Stimulated activated CD8-positive, alpha-beta memory T cell treated with anti-CD3 and anti-CD28 coated beads, Interleukin-2, amount 100 ng/mL, for 1 hour (primary cell): ENCODE measurements around the gene KRT83.
"Not testable (repeated sequence)": the region's sequence is repeated elsewhere in the genome, so short reads cannot be mapped to it uniquely, and the experiment has no call there.

Experiments
- DNase-seq, 2 donors: peaks; one replicate each; pipeline ENCODE4 v3.0.0-alpha.2; 2020; ENCODE audit warnings: low read depth in 2 of 2

Gene KRT83

GRCh38 chr12:52353766-52354165 lies 32.6 kb upstream of the KRT83 start:
- no peak for DNase-seq

DNA sequence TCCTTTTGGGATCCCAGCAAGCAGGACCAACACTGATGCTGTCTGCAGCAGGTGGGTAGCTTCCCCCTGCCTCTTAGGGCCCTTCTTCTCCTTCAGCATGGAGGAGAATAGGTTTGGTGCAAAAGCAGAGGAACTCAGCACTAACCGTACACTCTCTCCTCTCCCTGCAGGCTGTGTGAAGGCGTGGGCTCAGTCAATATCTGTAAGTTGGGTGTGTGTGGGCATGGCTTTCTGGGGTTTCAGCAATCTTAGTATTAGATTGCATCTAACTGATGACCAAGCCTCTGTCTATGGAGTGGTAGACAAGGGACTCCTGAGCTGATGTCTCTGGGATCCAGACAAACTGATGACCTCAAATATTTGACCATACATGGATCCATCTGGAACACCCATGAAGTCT lies 31.8 kb upstream of the KRT83 start:
- DNase-seq = no peak

- DNase-seq = peak; percentile 34 to 36
Observed at GRCh38 chr12:52351196-52352059, 30.2 kb upstream of the KRT83 start.

- no peak for DNase-seq
Observed at GRCh38 chr12:52350786-52351185, 29.6 kb upstream of the KRT83 start.

DNA sequence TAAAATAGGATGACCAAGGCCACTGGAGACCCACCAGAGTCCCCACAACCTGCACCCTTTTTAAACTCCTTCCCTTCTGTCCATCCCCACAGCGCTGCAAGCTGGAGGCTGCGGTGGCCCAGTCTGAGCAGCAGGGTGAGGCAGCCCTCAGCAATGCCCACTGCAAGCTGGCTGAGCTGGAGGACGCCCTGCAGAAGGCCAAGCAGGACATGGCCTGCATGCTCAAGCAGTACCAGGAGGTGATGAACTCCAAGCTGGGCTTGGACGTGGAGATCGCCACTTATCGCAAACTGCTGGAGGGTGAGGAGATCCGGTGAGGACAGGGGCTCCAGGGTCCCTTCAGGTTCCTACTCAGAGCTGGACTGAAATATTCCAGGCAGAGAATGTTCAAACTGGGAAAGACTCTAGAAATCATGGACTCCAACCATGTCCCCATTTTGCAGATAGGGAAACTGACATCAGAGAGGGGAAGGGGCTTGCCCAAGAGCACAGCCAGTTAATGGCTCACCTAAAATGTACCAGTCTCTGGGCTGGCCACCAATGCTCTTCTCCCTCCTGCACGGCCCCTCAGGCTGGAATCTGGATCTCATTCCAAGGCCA lies 28.9 kb upstream of the KRT83 start:
- no peak for DNase-seq

- DNase-seq = no peak
Observed at GRCh38 chr12:52349196-52349595, 28.0 kb upstream of the KRT83 start.

GRCh38 chr12:52347551-52348510 lies 26.6 kb upstream of the KRT83 start:
- no peak for DNase-seq

GRCh38 chr12:52347016-52347415 lies 25.8 kb upstream of the KRT83 start:
- no peak for DNase-seq

DNA sequence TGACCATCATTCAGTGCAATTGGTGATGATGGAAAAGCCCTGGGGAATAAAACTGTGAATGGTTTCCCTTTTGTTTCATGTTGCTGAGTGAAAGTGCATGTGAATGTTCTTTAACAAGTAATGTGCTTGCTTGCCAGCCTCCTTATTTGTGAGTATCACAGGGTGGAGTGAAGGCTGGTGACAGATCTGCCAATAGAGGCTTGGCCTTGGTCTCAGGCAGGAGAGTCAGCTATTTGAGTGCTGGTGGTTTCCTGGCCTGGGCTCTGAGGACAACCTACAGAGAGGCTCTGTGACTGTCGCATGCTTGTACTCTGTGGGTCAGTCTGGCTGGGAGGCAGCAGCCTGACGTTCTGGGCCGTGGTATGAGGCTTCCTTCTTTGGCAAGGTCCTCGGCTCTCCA lies 25.4 kb upstream of the KRT83 start:
- DNase-seq = no peak

DNA sequence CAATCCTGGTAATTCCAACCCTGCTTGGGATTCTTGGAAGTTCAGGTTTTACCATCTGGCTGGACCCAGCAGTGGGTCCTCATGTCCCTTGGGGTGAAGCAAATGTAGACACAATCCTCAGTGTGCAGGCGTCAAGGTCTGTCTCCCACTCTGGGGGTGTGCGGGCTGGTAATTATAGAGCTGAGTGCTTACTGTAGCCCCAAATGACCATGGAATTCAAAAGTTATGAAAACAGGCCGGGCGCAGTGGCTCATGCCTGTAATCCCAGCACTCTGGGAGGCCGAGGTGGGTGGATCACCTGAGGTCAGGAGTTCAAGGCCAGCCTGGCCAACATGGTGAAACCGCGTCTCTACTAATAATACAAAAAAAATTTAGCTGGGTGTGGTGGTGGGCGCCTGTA lies 23.8 kb upstream of the KRT83 start:
- not testable (repeated sequence) for DNase-seq

DNA sequence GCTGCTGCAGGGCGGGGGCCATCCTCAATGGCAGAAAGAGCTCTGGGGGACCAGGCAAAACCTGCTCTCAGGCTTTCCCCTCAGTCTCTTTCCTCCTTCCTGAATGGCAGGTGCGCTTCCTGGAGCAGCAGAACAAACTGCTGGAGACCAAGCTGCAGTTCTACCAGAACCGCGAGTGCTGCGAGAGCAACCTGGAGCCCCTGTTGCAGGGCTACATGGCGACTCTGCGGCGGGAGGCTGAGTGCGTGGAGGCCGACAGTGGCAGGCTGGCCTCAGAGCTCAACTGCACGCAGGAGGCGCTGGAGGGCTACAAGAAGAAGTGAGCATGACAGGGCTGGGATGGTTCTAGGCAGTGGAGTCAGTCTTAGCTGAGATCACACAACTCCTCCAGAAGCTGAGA lies 22.9 kb upstream of the KRT83 start:
- no peak for DNase-seq

GRCh38 chr12:52343550-52343949 lies 22.4 kb upstream of the KRT83 start:
- no peak for DNase-seq

DNA sequence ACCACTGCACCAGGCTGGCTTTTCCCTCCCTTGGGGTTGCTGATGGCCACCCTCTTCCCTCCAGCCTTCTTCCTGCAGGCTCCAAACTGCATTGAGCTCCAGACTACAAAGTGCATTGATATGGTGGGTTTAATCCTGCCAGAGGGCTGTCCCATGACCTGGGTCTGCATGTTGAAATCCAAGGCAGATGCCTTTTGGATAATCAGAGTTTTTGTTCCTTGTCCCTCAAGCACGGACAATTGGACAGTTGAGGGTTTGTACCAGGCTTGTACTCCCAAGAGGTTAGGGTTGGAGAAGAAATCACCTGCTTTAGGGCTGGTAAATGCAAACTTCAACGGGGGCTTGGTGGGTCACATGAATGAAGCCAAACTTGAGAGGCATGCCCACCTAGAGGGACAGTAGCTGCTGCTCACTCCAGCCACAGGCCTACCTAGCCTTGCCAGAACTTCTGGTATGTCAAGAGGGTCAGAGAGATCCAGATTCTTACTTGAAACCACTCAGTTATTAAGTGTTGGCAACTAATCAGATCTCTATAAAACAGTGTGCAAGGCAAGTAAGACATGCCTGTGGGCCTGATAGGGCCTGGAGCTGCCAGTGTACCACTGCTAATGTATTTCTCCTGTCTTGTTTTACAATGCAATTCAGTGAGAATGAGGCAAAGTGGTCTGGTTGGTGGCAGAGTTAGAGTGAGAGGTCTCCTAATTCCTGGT lies 21.7 kb upstream of the KRT83 start:
- no peak for DNase-seq

GRCh38 chr12:52341066-52341580 lies 19.9 kb upstream of the KRT83 start:
- no peak for DNase-seq

- DNase-seq = no peak
Observed at GRCh38 chr12:52338241-52338960, 17.2 kb upstream of the KRT83 start.

DNA sequence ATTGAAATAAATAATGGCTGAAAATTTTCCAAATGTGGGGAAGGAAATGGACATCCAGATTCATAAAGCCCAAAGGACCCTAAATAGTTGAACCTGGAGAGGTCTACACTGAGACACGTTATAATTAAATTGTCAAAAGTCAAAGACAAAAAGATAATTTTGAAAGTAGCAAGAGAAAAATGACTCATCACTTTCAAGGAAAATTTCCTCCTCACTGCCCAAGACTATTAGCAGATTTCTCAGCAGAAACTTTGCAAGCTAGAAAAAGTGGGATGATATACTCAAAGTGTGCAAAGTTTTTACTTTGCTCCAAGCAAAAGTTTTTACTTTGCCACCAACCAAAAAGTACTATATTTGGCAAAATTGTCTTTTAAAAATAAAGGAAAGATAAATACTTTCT lies 15.9 kb upstream of the KRT83 start:
- no peak for DNase-seq

- no peak for DNase-seq
Observed at GRCh38 chr12:52336641-52337040, 15.4 kb upstream of the KRT83 start.

GRCh38 chr12:52335598-52336262 lies 14.5 kb upstream of the KRT83 start:
- DNase-seq = no peak

- DNase-seq = no peak
Observed at GRCh38 chr12:52334185-52334584, 13.0 kb upstream of the KRT83 start.

DNA sequence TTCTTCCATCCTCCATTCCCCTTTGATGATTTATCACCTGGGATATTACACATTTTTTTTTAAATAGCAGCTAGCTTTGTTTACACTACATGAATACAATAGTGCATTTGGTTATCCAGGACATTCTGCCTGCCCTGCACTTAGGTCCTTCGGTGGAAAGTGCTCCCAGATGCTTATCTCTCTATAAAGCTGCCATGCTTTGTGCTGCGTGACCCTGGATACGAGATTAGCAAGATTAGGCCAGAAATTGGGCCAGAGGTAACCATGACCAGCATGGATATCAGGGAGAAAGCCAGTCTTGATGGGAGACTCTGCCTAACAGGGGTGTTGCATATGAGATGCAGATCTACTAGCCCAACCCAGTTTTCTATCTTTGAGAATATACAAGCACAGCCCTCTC lies 12.1 kb upstream of the KRT83 start:
- DNase-seq = no peak
